ENCODE data around the gene SMIM1.
"Not testable (repeated sequence)": the region's sequence is repeated elsewhere in the genome, so short reads cannot be mapped to it uniquely, and the experiment has no call there.

SMIM1 gene

GRCh38 chr1:3772715-3773571 is at the start of gene SMIM1:
Gene SMIM1, plus strand, starts transcription at chr1:3772749. Its CDS starts 2,625 bp downstream, at chr1:3775374.
- no peaks in the 10 kb centered on the region for H4K20me1 ChIP-seq (ENCODE audit: insufficient read depth, low read length)
- H2AFZ ChIP-seq (ENCODE audit: low read depth, low read length) = peak within 1 kb of the TSS; percentile 60; the same call in 1 of the 2 replicates
- peaks cover 20% of the 10 kb centered on the region for H3K4me1 ChIP-seq (ENCODE audit: low read length)
- H3K4me2 ChIP-seq (ENCODE audit: low read length) = peak within 1 kb of the TSS; percentile 87
- H3K27me3 ChIP-seq (ENCODE audit: low read depth, low read length) = peaks cover 6% of the 10 kb centered on the region; the same call in 1 of the 2 replicates
- H3K36me3 ChIP-seq (replicated peaks; ENCODE audit: low read depth, low read length) = no peaks in the 10 kb centered on the region
- TF ChIP-seq EZH2phosphoT487 (IDR thresholded peaks at IDR 0.05; ENCODE audit: low read depth) (no peak), CTCF (IDR thresholded peaks at IDR 0.05; ENCODE audit: low read depth, low read length) (no peak)
- H3K4me3 ChIP-seq (ENCODE audit: low read length) = peak within 1 kb of the TSS; percentile 84
- H3K27ac ChIP-seq (ENCODE audit: low read length) = peak within 1 kb of the TSS; percentile 27; the same call in 1 of the 2 replicates
- H3K9ac ChIP-seq (ENCODE audit: low read length) = peak within 1 kb of the TSS; percentile 71
- H3K9me3 ChIP-seq (ENCODE audit: insufficient read depth, low read length) = no peaks in the 10 kb centered on the region
- no peaks in the 10 kb centered on the region for H3K79me2 ChIP-seq (ENCODE audit: low read length)

- H2AFZ ChIP-seq (ENCODE audit: low read depth, low read length) = no peak overlapping the region
- no peak overlapping the region for H3K9ac ChIP-seq (ENCODE audit: low read length)
- peaks cover 11% of the 10 kb centered on the region; the same call in 1 of the 2 replicates for H3K27me3 ChIP-seq (ENCODE audit: low read depth, low read length)
- H3K9me3 ChIP-seq (ENCODE audit: insufficient read depth, low read length) = no peaks in the 10 kb centered on the region
- H3K79me2 ChIP-seq (ENCODE audit: low read length) = no peaks in the 10 kb centered on the region
- no peak overlapping the region for H3K4me3 ChIP-seq (ENCODE audit: low read length)
- no peaks in the 10 kb centered on the region for H4K20me1 ChIP-seq (ENCODE audit: insufficient read depth, low read length)
- TF ChIP-seq EZH2phosphoT487 (IDR thresholded peaks at IDR 0.05; ENCODE audit: low read depth) (no peak), CTCF (IDR thresholded peaks at IDR 0.05; ENCODE audit: low read depth, low read length) (no peak)
- H3K4me2 ChIP-seq (ENCODE audit: low read length) = no peak overlapping the region
- no peak overlapping the region for H3K27ac ChIP-seq (ENCODE audit: low read length)
- H3K4me1 ChIP-seq (ENCODE audit: low read length) = peaks cover 12% of the 10 kb centered on the region
- no peaks in the 10 kb centered on the region for H3K36me3 ChIP-seq (replicated peaks; ENCODE audit: low read depth, low read length)
Measured at GRCh38 chr1:3722846-3723245, 49.7 kb upstream of the SMIM1 start.

GRCh38 chr1:3724416-3725030 is 48.0 kb upstream of the SMIM1 start:
- not testable (repeated sequence) for H2AFZ ChIP-seq (ENCODE audit: low read depth, low read length); H3K27me3 ChIP-seq (ENCODE audit: low read depth, low read length); H3K9me3 ChIP-seq (ENCODE audit: insufficient read depth, low read length); H3K27ac ChIP-seq (ENCODE audit: low read length); H3K79me2 ChIP-seq (ENCODE audit: low read length); H3K4me2 ChIP-seq (ENCODE audit: low read length); H4K20me1 ChIP-seq (ENCODE audit: insufficient read depth, low read length); H3K36me3 ChIP-seq (replicated peaks; ENCODE audit: low read depth, low read length); H3K9ac ChIP-seq (ENCODE audit: low read length); H3K4me1 ChIP-seq (ENCODE audit: low read length); H3K4me3 ChIP-seq (ENCODE audit: low read length)
- TF ChIP-seq CTCF (IDR thresholded peaks at IDR 0.05; ENCODE audit: low read depth, low read length) = peak; percentile 89

- Histone ChIP-seq H3K79me2 (ENCODE audit: low read length) (no peaks in the 10 kb centered on the region), H3K36me3 (replicated peaks; ENCODE audit: low read depth, low read length) (no peaks in the 10 kb centered on the region), H3K9ac (ENCODE audit: low read length) (no peak overlapping the region), H3K4me1 (ENCODE audit: low read length) (no peaks in the 10 kb centered on the region), H4K20me1 (ENCODE audit: insufficient read depth, low read length) (no peaks in the 10 kb centered on the region), H3K4me2 (ENCODE audit: low read length) (no peak overlapping the region), H3K27ac (ENCODE audit: low read length) (no peak overlapping the region), H2AFZ (ENCODE audit: low read depth, low read length) (no peak overlapping the region), H3K27me3 (ENCODE audit: low read depth, low read length) (no peaks in the 10 kb centered on the region), H3K9me3 (ENCODE audit: insufficient read depth, low read length) (no peaks in the 10 kb centered on the region), H3K4me3 (ENCODE audit: low read length) (no peak overlapping the region)
- TF ChIP-seq CTCF (IDR thresholded peaks at IDR 0.05; ENCODE audit: low read depth, low read length) (no peak), EZH2phosphoT487 (IDR thresholded peaks at IDR 0.05; ENCODE audit: low read depth) (no peak)
Measured at GRCh38 chr1:3725366-3725765, 47.2 kb upstream of the SMIM1 start.

Data from OCI-LY3 (cell line).